HUES64 (cell line): ENCODE results near the gene PELI3.
"Not testable (repeated sequence)": the region's sequence is repeated elsewhere in the genome, so short reads cannot be mapped to it uniquely, and the experiment has no call there.

Experiments used
- H3K27ac ChIP-seq: 2 replicates; pipeline ENCODE4 v1.7.0; 2013; ENCODE audit warnings: low read depth, low read length, inconsistent platforms
- H3K27me3 ChIP-seq: 2 replicates; pipeline ENCODE4 v1.6.1; 2013; ENCODE audit warnings: mild to moderate bottlenecking, low read length; ENCODE audit not compliant: insufficient read depth
- H3K36me3 ChIP-seq: 2 replicates; pipeline ENCODE4 v1.6.1; 2013; ENCODE audit warnings: mild to moderate bottlenecking, low read length; ENCODE audit not compliant: insufficient read depth
- H3K4me1 ChIP-seq: 2 replicates; pipeline ENCODE4 v1.6.1; 2013; ENCODE audit warnings: mild to moderate bottlenecking, low read length, moderate library complexity; ENCODE audit not compliant: insufficient read depth
- H3K4me3 ChIP-seq: 2 replicates; pipeline ENCODE4 v1.5.1; 2013; ENCODE audit warnings: mild to moderate bottlenecking, low read length, moderate library complexity
- H3K9ac ChIP-seq: 2 replicates; pipeline ENCODE4 v1.6.1; 2013; ENCODE audit warnings: mild to moderate bottlenecking, low read depth, low read length
- H3K9me3 ChIP-seq: 2 replicates; pipeline ENCODE4 v1.6.1; 2013; ENCODE audit warnings: low read depth, low read length; ENCODE audit not compliant: insufficient read depth
- WGBS: fragments of 150-250, 120-280 bp; methylation state at CpG from one replicate; pipeline ENCODE4 v1.1.7; 2013; ENCODE audit warnings: missing lambda C conversion rate; 5-methylcytosine and 5-hydroxymethylcytosine counted together

Gene PELI3

DNA sequence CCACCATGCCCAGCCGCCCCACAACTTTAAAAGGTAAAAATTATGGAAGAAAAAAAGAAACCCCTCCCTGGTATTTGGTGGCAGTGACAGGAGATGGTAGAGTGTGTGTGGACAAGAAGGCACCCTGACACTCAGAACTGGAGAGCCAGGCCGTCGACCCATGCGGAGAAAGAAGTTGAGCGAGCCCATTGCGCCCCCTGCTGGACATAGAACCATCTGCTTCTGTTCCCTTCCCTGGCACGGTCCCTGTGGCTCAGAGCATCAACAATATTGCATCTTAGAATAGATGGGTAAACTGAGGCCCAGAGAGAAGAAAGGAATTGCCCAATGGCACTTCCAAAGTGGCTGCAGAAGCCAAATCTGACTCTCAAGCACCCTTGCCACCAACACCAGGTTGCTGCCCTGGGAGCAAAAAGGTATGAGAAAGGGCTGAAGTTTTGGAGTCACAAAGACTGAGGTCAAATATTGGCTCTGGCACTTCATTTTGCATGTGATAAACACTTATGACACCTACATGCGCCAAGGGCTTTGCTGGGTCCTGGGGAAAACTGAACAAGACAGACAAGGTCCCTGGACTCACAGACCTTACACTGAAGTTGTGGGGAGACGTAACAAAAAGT is 36.6 kb upstream of the PELI3 start:
- H3K36me3 ChIP-seq, result peaks cover 14% of the 10 kb centered on the region
- no peaks in the 10 kb centered on the region for H3K4me1 ChIP-seq
- H3K9me3 ChIP-seq, result no peaks in the 10 kb centered on the region
- no peak overlapping the region for H3K4me3 ChIP-seq
- 30% methylated on average over 8 of the region's 9 CpGs for WGBS
- H3K27me3 ChIP-seq, result no peaks in the 10 kb centered on the region
- H3K9ac ChIP-seq, result no peak overlapping the region
- no peak overlapping the region for H3K27ac ChIP-seq

DNA sequence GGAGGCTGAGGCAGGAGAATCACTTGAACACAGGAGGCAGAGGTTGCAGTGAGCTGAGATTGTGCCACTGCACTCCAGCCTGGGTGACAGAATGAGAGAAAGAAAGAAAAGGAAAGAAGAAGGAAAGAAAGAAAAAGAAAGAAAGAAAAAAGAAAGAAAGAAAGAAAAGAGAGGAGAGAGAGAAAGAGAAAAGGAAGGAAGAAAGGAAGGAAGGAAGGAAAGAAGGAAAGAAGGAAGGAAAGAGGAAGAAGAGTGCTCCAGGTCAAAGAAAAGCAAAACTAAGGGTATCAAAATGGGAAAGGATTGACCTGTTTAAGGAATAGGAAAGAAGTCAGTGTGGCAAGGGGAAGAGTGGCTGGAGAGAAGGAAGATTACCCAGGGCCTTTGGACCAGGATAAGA is 35.4 kb upstream of the PELI3 start:
- H3K27ac ChIP-seq, H3K27me3 ChIP-seq, H3K9me3 ChIP-seq, H3K4me3 ChIP-seq, H3K9ac ChIP-seq, H3K4me1 ChIP-seq: not testable (repeated sequence)
- peaks cover 26% of the 10 kb centered on the region for H3K36me3 ChIP-seq

DNA sequence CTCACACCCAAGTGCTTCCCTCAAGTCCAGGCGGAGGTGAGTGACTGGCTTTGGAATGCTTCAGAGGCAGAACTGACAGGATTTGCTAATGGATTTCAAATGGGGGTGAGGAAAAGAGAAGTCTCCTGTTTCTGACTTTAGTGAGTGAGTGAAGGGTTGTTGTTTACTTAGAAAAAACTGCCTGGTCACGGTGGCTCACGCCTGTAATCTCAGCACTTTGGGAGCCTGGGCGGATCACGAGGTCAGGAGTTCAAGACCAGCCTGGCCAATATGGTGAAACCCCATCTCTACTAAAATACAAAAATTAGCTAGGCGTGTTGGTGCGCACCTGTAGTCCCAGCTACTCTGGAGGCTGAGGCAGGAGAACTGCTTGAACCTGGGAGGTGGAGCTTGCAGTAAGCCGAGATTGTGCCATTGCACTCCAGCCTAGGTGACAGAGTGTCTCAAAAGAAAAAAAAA is 34.8 kb upstream of the PELI3 start:
- H3K27me3 ChIP-seq, H3K4me3 ChIP-seq, H3K27ac ChIP-seq, H3K9ac ChIP-seq, H3K4me1 ChIP-seq, H3K9me3 ChIP-seq: not testable (repeated sequence)
- peaks cover 32% of the 10 kb centered on the region for H3K36me3 ChIP-seq
- 86% methylated on average over 8 of the region's 8 CpGs for WGBS

DNA sequence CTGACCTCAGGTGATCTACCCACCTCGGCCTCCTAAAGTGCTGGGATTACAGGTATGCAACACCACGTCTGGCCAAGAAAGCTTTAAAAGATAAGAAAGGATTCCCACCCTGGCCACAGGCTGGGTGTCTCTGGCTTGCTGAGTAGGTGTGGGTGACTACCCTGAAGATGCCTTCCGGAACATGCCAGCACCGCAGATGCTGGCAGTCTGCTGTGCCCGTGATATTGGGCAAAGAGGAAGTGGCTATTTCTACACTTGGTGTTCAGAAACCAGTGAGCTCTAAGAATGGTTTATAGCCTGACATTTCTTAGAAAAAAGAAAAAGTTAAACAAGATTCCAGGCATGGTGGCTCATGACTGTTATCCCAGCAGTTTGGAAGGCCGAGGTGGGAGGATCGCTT is 34.1 kb upstream of the PELI3 start:
- WGBS, result 90% methylated on average over 7 of the region's 7 CpGs

DNA sequence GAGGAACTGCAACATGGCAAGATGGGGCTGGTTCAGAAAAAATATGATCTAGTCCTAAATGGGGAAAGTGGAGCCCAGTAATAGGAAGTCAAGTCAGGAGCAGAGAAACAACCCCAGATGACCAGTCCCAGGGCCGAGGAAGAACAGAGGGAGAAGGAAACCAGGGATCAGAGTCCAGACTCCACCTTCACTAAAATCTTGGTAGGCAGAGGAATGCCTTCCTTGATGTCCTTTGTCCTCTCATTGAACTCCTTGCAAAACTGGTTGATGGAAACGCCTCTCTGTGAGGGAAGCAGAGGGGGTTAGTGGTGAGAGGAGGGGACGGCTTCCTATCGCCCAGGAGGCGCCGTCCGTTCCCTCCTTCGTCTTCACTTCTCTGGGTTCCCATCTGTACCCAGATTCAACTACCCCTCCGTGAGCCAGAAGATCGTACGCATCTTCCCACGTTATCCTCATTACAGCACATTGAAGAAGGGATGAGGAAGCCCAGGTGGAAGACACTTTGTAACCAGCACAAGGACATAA is 28.7 kb upstream of the PELI3 start:
- Histone ChIP-seq H3K9ac (peak overlapping the region; percentile 88), H3K36me3 (peaks cover 28% of the 10 kb centered on the region), H3K9me3 (peaks cover 7% of the 10 kb centered on the region; the same call in 1 of the 2 replicates), H3K27ac (peak overlapping the region; percentile 87), H3K4me1 (no peaks in the 10 kb centered on the region), H3K27me3 (no peaks in the 10 kb centered on the region), H3K4me3 (peak overlapping the region; percentile 71)
- WGBS, result 6% methylated on average over 11 of the region's 12 CpGs

More for the DNA sequence above, 34.1 kb upstream of the PELI3 start:
- Histone ChIP-seq H3K9me3 (no peaks in the 10 kb centered on the region), H3K4me1 (no peaks in the 10 kb centered on the region), H3K9ac (no peak overlapping the region), H3K36me3 (peaks cover 36% of the 10 kb centered on the region), H3K27me3 (no peaks in the 10 kb centered on the region), H3K4me3 (no peak overlapping the region), H3K27ac (no peak overlapping the region)

DNA sequence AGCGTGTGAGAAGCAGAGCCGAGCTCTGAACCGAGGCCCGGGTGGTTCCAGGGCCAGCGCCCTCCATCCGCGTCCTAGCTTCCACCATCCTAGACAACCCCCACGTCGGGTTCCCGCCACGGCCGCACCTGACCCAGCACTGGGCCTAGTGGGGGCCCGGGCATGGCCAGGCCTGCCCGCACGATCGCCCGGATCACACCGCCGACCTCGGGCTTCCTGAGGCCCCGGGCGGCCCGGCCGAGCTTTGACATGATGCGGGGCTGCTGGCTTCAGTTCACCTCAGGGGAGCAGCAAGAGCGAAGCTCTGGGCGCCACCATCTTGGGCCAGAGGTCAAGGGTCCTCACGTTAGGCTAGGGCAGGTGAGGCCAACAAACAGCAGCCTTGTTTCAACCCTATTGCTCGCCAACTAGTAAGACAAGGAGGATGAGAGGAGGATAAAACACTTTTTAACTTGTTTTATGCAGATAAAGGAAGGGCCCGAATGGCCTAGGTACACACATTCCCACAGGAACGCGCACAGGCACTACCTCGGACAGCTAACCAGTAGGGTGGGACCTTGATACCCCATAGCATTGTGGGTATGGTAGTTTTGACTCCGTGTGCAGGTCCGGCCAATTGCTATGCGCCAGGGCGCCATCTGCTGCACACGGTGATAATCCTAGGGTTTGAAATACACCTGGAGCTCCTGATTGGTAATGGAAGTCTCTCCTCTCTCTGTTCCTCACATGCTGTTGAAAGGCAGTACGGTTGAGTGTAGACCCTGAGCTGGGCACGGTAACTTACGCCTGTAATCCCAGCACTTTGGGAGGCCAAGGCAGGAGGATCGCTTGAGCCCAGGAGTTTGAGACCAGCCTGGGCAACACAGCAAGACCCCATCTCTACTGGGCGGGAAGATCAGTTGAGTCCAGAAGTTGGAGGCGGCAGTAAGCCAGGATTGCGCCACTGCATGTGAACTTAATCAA is 27.9 kb upstream of the PELI3 start, which contains the start of gene MRPL11:
TSS of gene MRPL11 (minus strand) at position 345 of the 963 bp plus-strand sequence. CDS start at position 251, 94 bp downstream.
- peaks cover 14% of the 10 kb centered on the region for H3K9me3 ChIP-seq
- no peaks in the 10 kb centered on the region for H3K4me1 ChIP-seq
- no peaks in the 10 kb centered on the region for H3K27me3 ChIP-seq
- H3K9ac ChIP-seq, result peak within 1 kb of the TSS; percentile 88
- H3K27ac ChIP-seq, result peak within 1 kb of the TSS; percentile 87
- peaks cover 26% of the 10 kb centered on the region for H3K36me3 ChIP-seq
- 9% methylated on average over 45 of the region's 45 CpGs for WGBS
- H3K4me3 ChIP-seq, result peak within 1 kb of the TSS; percentile 71

DNA sequence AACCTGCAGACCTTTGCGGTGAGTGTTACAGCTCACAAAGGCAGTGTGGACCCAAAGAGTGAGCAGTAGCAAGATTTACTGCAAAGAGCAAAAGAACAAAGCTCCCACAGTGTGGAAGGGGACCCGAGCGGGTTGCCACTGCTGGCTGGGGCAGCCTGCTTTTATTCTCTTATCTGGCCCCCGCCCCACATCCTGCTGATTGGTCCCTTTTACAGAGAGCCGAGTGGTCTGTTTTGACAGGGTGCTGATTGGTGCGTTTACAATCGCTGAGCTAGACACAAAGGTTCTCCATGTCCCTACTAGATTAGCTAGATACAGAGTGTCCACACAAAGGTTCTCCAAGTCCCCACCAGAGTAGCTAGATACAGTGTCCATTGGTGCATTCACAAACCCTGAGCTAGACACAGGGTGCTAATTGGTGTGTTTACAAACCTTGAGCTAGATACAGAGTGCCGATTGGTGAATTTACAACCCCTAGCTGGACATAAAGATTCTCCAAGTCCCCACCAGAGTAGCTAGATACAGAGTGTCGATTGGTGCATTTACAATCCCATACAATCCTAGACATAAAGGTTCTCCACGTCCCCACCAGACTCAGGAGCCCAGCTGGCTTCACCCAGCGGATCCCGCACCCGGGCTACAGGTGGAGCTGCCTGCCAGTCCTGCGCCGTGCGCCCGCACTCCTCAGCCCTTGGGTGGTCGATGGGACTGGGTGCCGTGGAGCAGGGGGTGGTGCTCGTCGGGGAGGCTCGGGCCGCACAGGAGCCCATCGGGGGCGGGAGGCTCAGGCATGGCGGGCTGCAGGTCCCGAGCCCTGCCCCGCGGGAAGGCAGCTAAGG is 26.4 kb upstream of the PELI3 start:
- WGBS, result 91% methylated on average over 29 of the region's 29 CpGs
- H3K27me3 ChIP-seq, H3K4me1 ChIP-seq, H3K4me3 ChIP-seq, H3K27ac ChIP-seq, H3K9ac ChIP-seq: not testable (repeated sequence)
- H3K9me3 ChIP-seq, result peaks cover 20% of the 10 kb centered on the region
- H3K36me3 ChIP-seq, result peaks cover 20% of the 10 kb centered on the region

DNA sequence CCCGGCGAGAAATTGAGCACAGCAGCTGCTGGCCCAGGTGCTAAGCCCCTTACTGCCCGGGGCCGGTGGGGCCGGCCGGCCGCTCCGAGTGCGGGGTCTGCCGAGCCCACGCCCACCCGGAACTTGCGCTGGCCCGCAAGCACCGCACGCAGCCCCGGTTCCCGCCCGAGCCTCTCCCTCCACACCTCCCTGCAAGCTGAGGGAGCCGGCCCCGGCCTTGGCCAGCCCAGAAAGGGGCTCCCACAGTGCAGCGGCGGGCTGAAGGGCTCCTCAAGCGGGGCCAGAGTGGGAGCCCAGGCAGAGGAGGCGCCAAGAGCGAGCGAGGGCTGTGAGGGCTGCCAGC is 25.8 kb upstream of the PELI3 start:
- peaks cover 20% of the 10 kb centered on the region for H3K9me3 ChIP-seq
- H3K36me3 ChIP-seq, result peaks cover 14% of the 10 kb centered on the region
- not testable (repeated sequence) for H3K4me3 ChIP-seq, H3K9ac ChIP-seq, H3K4me1 ChIP-seq, H3K27me3 ChIP-seq, H3K27ac ChIP-seq
- 91% methylated on average over 27 of the region's 27 CpGs for WGBS

DNA sequence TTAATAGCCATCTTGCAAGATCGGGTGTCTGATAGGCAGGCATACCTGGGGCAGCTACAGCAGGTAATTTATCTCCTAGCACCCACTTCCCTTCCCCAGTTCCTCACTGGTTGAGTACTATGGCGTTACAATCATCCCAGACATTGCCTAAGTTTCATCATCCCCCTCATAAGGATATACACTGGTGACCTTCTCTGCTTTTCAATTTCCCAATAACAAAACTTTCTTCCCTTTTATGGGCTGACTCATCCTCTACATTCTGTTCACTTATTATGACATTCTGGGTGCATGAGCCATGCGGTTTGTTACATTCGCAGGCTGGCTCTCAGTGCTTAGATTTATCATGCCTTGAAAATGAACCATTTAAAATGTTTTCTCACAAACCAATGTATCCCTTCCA is 23.1 kb upstream of the PELI3 start:
- H3K9me3 ChIP-seq, result peaks cover 20% of the 10 kb centered on the region
- H3K36me3 ChIP-seq, result no peaks in the 10 kb centered on the region
- no peak overlapping the region for H3K27ac ChIP-seq
- no peak overlapping the region for H3K9ac ChIP-seq
- no peaks in the 10 kb centered on the region for H3K4me1 ChIP-seq
- H3K27me3 ChIP-seq, result no peaks in the 10 kb centered on the region
- H3K4me3 ChIP-seq, result no peak overlapping the region
- WGBS, result 95% methylated on average over 4 of the region's 4 CpGs

DNA sequence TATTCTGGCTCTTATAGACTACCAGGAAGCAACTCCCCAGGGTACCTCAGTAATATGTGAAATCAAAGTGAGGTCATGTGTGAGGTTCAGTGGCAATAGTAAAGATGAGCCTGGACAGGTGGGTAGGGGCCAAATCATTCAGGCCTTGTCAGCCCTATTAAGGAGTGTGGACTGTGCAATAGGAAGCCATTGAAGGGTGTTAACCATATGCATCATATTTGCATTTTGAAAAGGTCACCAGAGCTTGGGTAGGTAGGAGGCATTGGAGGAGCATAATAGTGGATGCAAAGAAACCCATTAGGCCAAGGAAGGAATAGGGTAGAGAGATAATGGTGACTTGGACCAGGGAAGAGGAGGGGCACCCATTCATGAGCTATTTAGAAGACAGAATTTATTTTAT is 19.7 kb upstream of the PELI3 start:
- Histone ChIP-seq H3K36me3 (no peaks in the 10 kb centered on the region), H3K4me3 (no peak overlapping the region), H3K9me3 (peaks cover 20% of the 10 kb centered on the region), H3K27ac (no peak overlapping the region), H3K9ac (no peak overlapping the region), H3K4me1 (no peaks in the 10 kb centered on the region), H3K27me3 (no peaks in the 10 kb centered on the region)

DNA sequence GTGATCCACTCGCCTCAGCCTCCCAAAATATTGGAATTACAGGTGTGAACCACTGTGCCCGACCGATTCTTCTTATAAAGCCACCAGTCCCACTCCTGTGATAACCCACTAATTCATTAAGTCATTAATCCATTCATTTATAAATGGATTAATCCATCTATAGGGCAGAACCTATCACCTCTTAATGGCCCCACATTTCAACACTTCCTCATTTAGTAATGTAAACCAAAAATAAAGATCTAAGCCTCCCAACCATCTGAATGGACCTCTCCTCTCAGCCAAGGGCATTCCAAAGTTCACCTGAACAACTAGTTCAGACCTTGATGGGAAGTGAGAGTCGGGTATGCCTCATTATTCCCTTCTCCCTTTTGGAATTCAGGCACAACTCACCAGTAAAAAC is 18.2 kb upstream of the PELI3 start:
- H3K4me3 ChIP-seq, result no peak overlapping the region
- H3K9ac ChIP-seq, result no peak overlapping the region
- H3K27me3 ChIP-seq, result no peaks in the 10 kb centered on the region
- WGBS, result 91% methylated on average over 4 of the region's 4 CpGs
- no peaks in the 10 kb centered on the region for H3K4me1 ChIP-seq
- H3K36me3 ChIP-seq, result no peaks in the 10 kb centered on the region
- peaks cover 8% of the 10 kb centered on the region for H3K9me3 ChIP-seq
- H3K27ac ChIP-seq, result no peak overlapping the region
